Measurements from ENCODE around the gene FGD5.

GRCh38 chr3:14820156-14820555 is 1.4 kb downstream of the FGD5 start:
- TF ChIP-seq HCFC1 (IDR thresholded peaks at IDR 0.05; ENCODE audit: low read depth, low read length) (no peak), CTCF (IDR thresholded peaks at IDR 0.05 in 2 of 3, conservative IDR thresholded peaks at IDR 0.05 in 1 of 3; ENCODE audit: insufficient read depth in 2 of 3, low read depth in 1 of 3, low read length in 3 of 3) (no peak), KLF10 (CRISPR knock-in tag; IDR thresholded peaks at IDR 0.05) (no peak), FOXA1 (IDR thresholded peaks at IDR 0.05; ENCODE audit: borderline replicate concordance) (no peak), NR2C2 (CRISPR knock-in tag; IDR thresholded peaks at IDR 0.05) (no peak), NR2C2 (tag; IDR thresholded peaks at IDR 0.05) (no peak), RUNX1 (IDR thresholded peaks at IDR 0.05; ENCODE audit: low read depth) (no peak), POLR2A (conservative IDR thresholded peaks at IDR 0.05) (no peak), POLR2AphosphoS2 (IDR thresholded peaks at IDR 0.05; ENCODE audit: low read length) (no peak), ZNF212 (CRISPR knock-in tag; IDR thresholded peaks at IDR 0.05) (no peak), ZNF511 (CRISPR knock-in tag; IDR thresholded peaks at IDR 0.05) (no peak)

All from K562 (cell line).